Muscle of leg (tissue), 11 donors: ENCODE data around the gene GYS1. TPM values are rescaled to one million over a fixed set of nuclear protein-coding genes. Genes with fewer than 3 reads are reported as not detected.

Experiments used
- DNase-seq: peaks from one replicate; pipeline ENCODE4 v3.0.0; 2013
- H3K27ac ChIP-seq: one replicate; pipeline ENCODE4 v1.5.1; 2013; ENCODE audit warnings: mild to moderate bottlenecking, low read length, control low read depth
- H3K27me3 ChIP-seq: one replicate; pipeline ENCODE4 v1.6.1; 2013; ENCODE audit warnings: low read length; ENCODE audit not compliant: control insufficient read depth, insufficient read depth
- H3K36me3 ChIP-seq: one replicate; pipeline ENCODE4 v1.6.1; 2013; ENCODE audit warnings: low read length; ENCODE audit not compliant: control insufficient read depth, insufficient read depth
- H3K4me1 ChIP-seq: one replicate; pipeline ENCODE4 v1.6.1; 2013; ENCODE audit warnings: low read length; ENCODE audit not compliant: control insufficient read depth, insufficient read depth
- H3K4me3 ChIP-seq: one replicate; pipeline ENCODE4 v1.5.1; 2013; ENCODE audit warnings: low read length, control low read depth
- H3K9me3 ChIP-seq: replicated peaks from 2 replicates; pipeline ENCODE4 v1.6.1; 2013; ENCODE audit warnings: low read depth, low read length; ENCODE audit not compliant: control insufficient read depth
- WGBS: methylation state at CpG from one replicate; pipeline ENCODE4 v1.1.5; 2013; ENCODE audit warnings: missing lambda C conversion rate; ENCODE audit not compliant: insufficient coverage; 5-methylcytosine and 5-hydroxymethylcytosine counted together
- polyA plus RNA-seq, 8 donors: library from polyadenylated mRNA; unstranded; fragments of 120-200 nt; gene quantifications; one replicate each; pipeline versions ENCODE4 v1.2.1 to v1.2.3, GENCODE V29; 2013; ENCODE audit warnings: inconsistent platforms in 1 of 8, low replicate concordance in 1 of 8; ENCODE audit not compliant: insufficient read length in 8 of 8, insufficient read depth in 1 of 8
- total RNA-seq: library from RNA; stranded (reverse); fragments of 120-200 nt; gene quantifications from one replicate; pipeline ENCODE4 v1.2.4, GENCODE V29; 2013

The GYS1 gene
- total and polyA plus RNA-seq, 9 donors = 43.8 to 87.3 (median 63.5) TPM

- DNase-seq = no peak
- Histone ChIP-seq H3K4me1 (peaks cover 52% of the 10 kb centered on the region), H3K4me3 (peak overlapping the region; percentile 8), H3K9me3 (no peaks in the 10 kb centered on the region), H3K36me3 (peaks cover 50% of the 10 kb centered on the region), H3K27me3 (no peaks in the 10 kb centered on the region), H3K27ac (peak overlapping the region; percentile 98)
- 71% methylated on average over 4 of the region's 4 CpGs for WGBS
Observed at GRCh38 chr19:48990400-48990799, 2.7 kb downstream of the GYS1 start.

DNA sequence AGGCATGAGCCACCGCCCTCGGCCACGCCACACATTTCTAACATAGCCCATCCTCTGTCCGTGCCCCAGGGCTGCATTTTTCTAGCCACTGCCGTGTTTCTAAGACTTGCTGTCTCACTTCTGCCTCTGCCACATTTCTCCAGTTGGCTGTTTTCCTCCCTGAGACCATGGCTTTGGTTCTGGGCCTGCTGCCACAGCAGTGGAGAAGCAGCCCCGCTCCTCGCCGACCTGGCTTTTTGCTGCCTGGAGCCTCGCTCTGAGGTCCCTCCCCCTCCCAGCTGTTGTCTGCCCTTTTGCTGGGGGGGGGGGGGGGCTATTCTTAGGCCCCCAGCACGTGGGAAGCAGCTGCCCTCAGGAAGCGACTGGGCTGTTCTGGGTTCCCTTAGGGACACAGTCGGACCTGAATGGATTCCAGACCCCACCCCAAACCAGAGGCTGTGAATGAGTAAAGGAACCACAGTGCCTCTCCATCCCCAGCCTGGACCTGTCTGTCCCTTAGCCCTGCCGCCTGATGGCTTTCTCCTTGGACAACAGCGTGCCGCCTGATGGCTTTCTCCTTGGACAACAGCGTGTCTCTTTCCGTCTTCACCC, 3.3 kb downstream of the GYS1 start:
- Histone ChIP-seq H3K36me3 (peaks cover 56% of the 10 kb centered on the region), H3K4me1 (peaks cover 50% of the 10 kb centered on the region), H3K4me3 (peak overlapping the region; percentile 8), H3K27ac (peak overlapping the region; percentile 98), H3K27me3 (no peaks in the 10 kb centered on the region), H3K9me3 (no peaks in the 10 kb centered on the region)
- DNase-seq = peak; percentile 82
- 77% methylated on average over 11 of the region's 17 CpGs for WGBS

GRCh38 chr19:48988860-48989259, 4.2 kb downstream of the GYS1 start:
- H3K27ac ChIP-seq = peak overlapping the region; percentile 98
- peaks cover 59% of the 10 kb centered on the region for H3K36me3 ChIP-seq
- 88% methylated on average over 8 of the region's 9 CpGs for WGBS
- H3K27me3 ChIP-seq = no peaks in the 10 kb centered on the region
- H3K4me1 ChIP-seq = peaks cover 42% of the 10 kb centered on the region
- H3K9me3 ChIP-seq = no peaks in the 10 kb centered on the region
- no peak for DNase-seq
- H3K4me3 ChIP-seq = no peak overlapping the region

GRCh38 chr19:48988286-48988685, 4.8 kb downstream of the GYS1 start:
- H3K4me1 ChIP-seq = peaks cover 42% of the 10 kb centered on the region
- no peak for DNase-seq
- 96% methylated on average over 4 of the region's 7 CpGs for WGBS
- H3K36me3 ChIP-seq = peaks cover 65% of the 10 kb centered on the region
- H3K27ac ChIP-seq = no peak overlapping the region
- H3K27me3 ChIP-seq = no peaks in the 10 kb centered on the region
- no peaks in the 10 kb centered on the region for H3K9me3 ChIP-seq
- H3K4me3 ChIP-seq = no peak overlapping the region

GRCh38 chr19:48987323-48987722, 5.8 kb downstream of the GYS1 start:
- Histone ChIP-seq H3K4me3 (no peak overlapping the region), H3K4me1 (peaks cover 37% of the 10 kb centered on the region), H3K27me3 (no peaks in the 10 kb centered on the region), H3K27ac (no peak overlapping the region), H3K9me3 (no peaks in the 10 kb centered on the region), H3K36me3 (peaks cover 74% of the 10 kb centered on the region)
- DNase-seq = no peak
- 81% methylated on average over 5 of the region's 7 CpGs for WGBS

DNA sequence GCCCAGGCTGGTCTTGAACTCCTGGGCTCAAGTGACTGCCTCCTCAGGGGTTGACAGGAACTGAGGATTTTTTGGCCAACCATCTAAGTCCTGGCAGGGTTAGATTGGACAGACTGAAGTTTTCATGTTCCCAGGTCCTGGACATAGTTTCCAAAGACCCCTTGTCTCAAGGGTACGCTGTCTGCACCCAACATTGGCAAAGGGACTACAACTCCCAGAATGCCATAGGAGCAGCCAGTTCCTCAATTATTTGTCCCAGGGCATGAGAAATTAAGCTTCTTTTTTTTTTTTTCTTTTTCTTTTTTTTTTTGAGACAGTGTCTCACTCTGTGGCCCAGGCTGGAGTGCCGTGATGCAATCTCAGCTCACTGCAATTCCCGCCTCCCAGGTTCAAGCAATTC, 6.9 kb downstream of the GYS1 start:
- Histone ChIP-seq H3K9me3 (no peaks in the 10 kb centered on the region), H3K27ac (no peak overlapping the region), H3K36me3 (peaks cover 84% of the 10 kb centered on the region), H3K27me3 (no peaks in the 10 kb centered on the region), H3K4me3 (no peak overlapping the region), H3K4me1 (peaks cover 26% of the 10 kb centered on the region)
- no peak for DNase-seq
- 92% methylated on average over 1 of the region's 3 CpGs for WGBS

- WGBS = 96% methylated on average over 13 of the region's 13 CpGs
- H3K4me1 ChIP-seq = peaks cover 21% of the 10 kb centered on the region
- no peak overlapping the region for H3K4me3 ChIP-seq
- DNase-seq = no peak
- no peaks in the 10 kb centered on the region for H3K9me3 ChIP-seq
- H3K27ac ChIP-seq = no peak overlapping the region
- peaks cover 81% of the 10 kb centered on the region for H3K36me3 ChIP-seq
- H3K27me3 ChIP-seq = no peaks in the 10 kb centered on the region
Observed at GRCh38 chr19:48985711-48986110, 7.4 kb downstream of the GYS1 start.

DNA sequence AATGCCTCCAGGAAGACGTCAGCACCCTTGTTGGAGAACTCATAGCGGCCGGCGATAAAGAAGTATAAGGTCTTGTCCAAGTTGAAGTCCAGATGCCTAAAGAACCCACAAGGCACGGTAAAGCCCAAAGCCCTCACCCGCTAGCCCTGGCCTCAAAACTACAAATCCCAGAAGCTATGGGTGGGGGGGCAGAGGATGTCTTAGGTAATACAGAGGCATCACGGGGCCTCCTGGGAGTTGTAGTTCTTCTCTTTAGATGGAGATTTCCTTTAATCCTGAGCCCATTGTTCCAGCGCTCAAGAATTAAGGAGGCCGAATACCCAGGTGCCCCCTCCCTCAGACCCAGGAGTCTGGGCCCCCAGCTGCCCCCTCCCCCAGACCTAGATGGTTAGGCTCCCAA, 10.8 kb downstream of the GYS1 start:
- WGBS = 80% methylated on average over 1 of the region's 9 CpGs
- no peak for DNase-seq
- Histone ChIP-seq H3K4me1 (peaks cover 17% of the 10 kb centered on the region), H3K27ac (no peak overlapping the region), H3K4me3 (no peak overlapping the region), H3K27me3 (no peaks in the 10 kb centered on the region), H3K9me3 (no peaks in the 10 kb centered on the region), H3K36me3 (peaks cover 72% of the 10 kb centered on the region)

GRCh38 chr19:48977061-48977460, 16.0 kb downstream of the GYS1 start:
- H3K27ac ChIP-seq = no peak overlapping the region
- WGBS = 80% methylated on average over 1 of the region's 2 CpGs
- peaks cover 17% of the 10 kb centered on the region for H3K4me1 ChIP-seq
- no peaks in the 10 kb centered on the region for H3K9me3 ChIP-seq
- no peaks in the 10 kb centered on the region for H3K27me3 ChIP-seq
- DNase-seq = no peak
- H3K4me3 ChIP-seq = no peak overlapping the region
- H3K36me3 ChIP-seq = peaks cover 62% of the 10 kb centered on the region

- WGBS = 91% methylated on average over 4 of the region's 13 CpGs
- peak; percentile 66 for DNase-seq
- Histone ChIP-seq H3K4me1 (peaks cover 17% of the 10 kb centered on the region), H3K9me3 (no peaks in the 10 kb centered on the region), H3K4me3 (no peak overlapping the region), H3K36me3 (peaks cover 61% of the 10 kb centered on the region), H3K27ac (no peak overlapping the region), H3K27me3 (no peaks in the 10 kb centered on the region)
Observed at GRCh38 chr19:48975947-48976847, 16.9 kb downstream of the GYS1 start.
